Astrocyte (in vitro differentiated cells and primary cell): Measurements from ENCODE around the gene ERVMER34-1. TPM values are rescaled to one million over a fixed set of nuclear protein-coding genes. Genes with fewer than 3 reads are reported as not detected.

Source experiments
- DNase-seq: peaks from one replicate; pipeline ENCODE4 v3.0.0-alpha.2; 2010; ENCODE audit warnings: low read depth
- FAIRE-seq: peaks from 2 replicates; lab custom pipeline; 2011; peaks lifted over from hg19 to GRCh38; lab: Jason Lieb, UNC
- H2AFZ ChIP-seq: 2 replicates; pipeline ENCODE4 v1.6.0; 2012; ENCODE audit warnings: low read depth, low read length, inconsistent platforms
- H3K27ac ChIP-seq: 2 replicates; pipeline ENCODE4 v1.5.1; 2011; ENCODE audit warnings: low read depth, low read length, inconsistent platforms
- H3K27me3 ChIP-seq: 2 replicates; pipeline ENCODE4 v1.6.0; 2011; ENCODE audit warnings: low read length, inconsistent platforms; ENCODE audit not compliant: insufficient read depth
- H3K36me3 ChIP-seq: 2 replicates; pipeline ENCODE4 v1.5.1; 2011; ENCODE audit warnings: low read length, inconsistent platforms; ENCODE audit not compliant: insufficient read depth
- H3K4me1 ChIP-seq: 2 replicates; pipeline ENCODE4 v1.5.1; 2011; ENCODE audit warnings: low read length, inconsistent platforms; ENCODE audit not compliant: insufficient read depth
- H3K4me2 ChIP-seq: 2 replicates; pipeline ENCODE4 v1.6.0; 2012; ENCODE audit warnings: low read length, inconsistent platforms
- H3K4me3 ChIP-seq: 2 replicates; pipeline ENCODE4 v1.5.1; 2011; ENCODE audit warnings: low read depth, mild to moderate bottlenecking, low read length, inconsistent platforms; ENCODE audit not compliant: insufficient read depth
- H3K79me2 ChIP-seq: 2 replicates; pipeline ENCODE4 v1.6.0; 2012; ENCODE audit warnings: mild to moderate bottlenecking, low read length, inconsistent platforms; ENCODE audit not compliant: insufficient read depth
- H3K9ac ChIP-seq: 2 replicates; pipeline ENCODE4 v1.6.0; 2012; ENCODE audit warnings: mild to moderate bottlenecking, low read length, inconsistent platforms
- H3K9me3 ChIP-seq: 2 replicates; pipeline ENCODE4 v1.5.1; 2012; ENCODE audit warnings: low read depth, mild to moderate bottlenecking, low read length, inconsistent platforms; ENCODE audit not compliant: insufficient read depth
- H4K20me1 ChIP-seq: 2 replicates; pipeline ENCODE4 v1.6.0; 2012; ENCODE audit warnings: low read length, inconsistent platforms; ENCODE audit not compliant: insufficient read depth
- H3K27ac Mint-ChIP-seq: one replicate; pipeline ENCODE4 v1.8.0; 2021; ENCODE audit warnings: mild to moderate bottlenecking, mixed read lengths; ENCODE audit not compliant: unreplicated experiment
- H3K27me3 Mint-ChIP-seq: one replicate; pipeline ENCODE4 v1.8.0; 2021; ENCODE audit warnings: low read depth, mixed read lengths; ENCODE audit not compliant: unreplicated experiment
- H3K36me3 Mint-ChIP-seq: one replicate; pipeline ENCODE4 v1.8.0; 2021; ENCODE audit warnings: low read depth, mixed read lengths; ENCODE audit not compliant: unreplicated experiment
- H3K4me1 Mint-ChIP-seq: one replicate; pipeline ENCODE4 v1.8.0; 2021; ENCODE audit warnings: low read depth, mixed read lengths; ENCODE audit not compliant: unreplicated experiment
- H3K4me3 Mint-ChIP-seq: one replicate; pipeline ENCODE4 v1.8.0; 2021; ENCODE audit warnings: mild to moderate bottlenecking, moderate library complexity, mixed read lengths; ENCODE audit not compliant: unreplicated experiment
- H3K9me3 Mint-ChIP-seq: one replicate; pipeline ENCODE4 v1.8.0; 2021; ENCODE audit warnings: mild to moderate bottlenecking, mixed read lengths; ENCODE audit not compliant: unreplicated experiment
- EZH2 ChIP-seq: IDR thresholded peaks from 2 replicates; pipeline ENCODE4 v1.6.1; 2012; ENCODE audit warnings: mild to moderate bottlenecking, low read length, inconsistent platforms; ENCODE audit not compliant: insufficient read depth
- total RNA-seq: library from RNA; stranded (reverse); gene quantifications from 2 replicates; pipeline ENCODE4 v1.2.1, GENCODE V29; 2021
- TF ChIP-seq, protein P1 (sequence below): IDR thresholded peaks from 2 replicates; pipeline ENCODE4 v1.5.1; 2011; ENCODE audit warnings: low read depth, mild to moderate bottlenecking, inconsistent platforms, low read length, moderate library complexity; ENCODE audit not compliant: insufficient read depth

The ERVMER34-1 gene
- total RNA-seq, 1 donor from 2014 or later: 0.32 TPM

DNA sequence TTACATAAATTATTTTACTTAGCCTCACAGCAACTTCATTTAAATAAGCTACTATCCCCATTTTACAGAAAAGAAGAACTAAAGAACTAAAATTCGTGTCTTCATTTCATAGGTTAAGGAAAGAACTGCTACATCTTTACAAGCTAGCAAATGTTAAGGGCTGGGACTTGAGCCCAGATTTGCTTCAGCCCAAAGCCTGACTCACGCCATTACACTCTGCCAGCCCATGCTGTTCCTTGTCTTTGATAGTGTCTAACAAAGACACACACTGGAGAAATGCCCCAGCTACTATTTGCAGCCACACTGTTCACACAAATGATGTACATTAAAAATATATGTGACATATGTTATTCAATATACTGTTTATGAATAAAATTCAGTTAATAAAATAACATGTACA is 29.0 kb upstream of the ERVMER34-1 start:
- Histone ChIP-seq H4K20me1 (no peaks in the 10 kb centered on the region), H3K27ac (no peak overlapping the region), H3K4me1 (no peaks in the 10 kb centered on the region), H3K4me2 (no peak overlapping the region), H3K27me3 (no peaks in the 10 kb centered on the region), H3K9ac (no peak overlapping the region), H3K79me2 (no peaks in the 10 kb centered on the region), H2AFZ (no peak overlapping the region), H3K36me3 (no peaks in the 10 kb centered on the region), H3K4me3 (no peak overlapping the region), H3K9me3 (no peaks in the 10 kb centered on the region)
- Mint-ChIP-seq H3K36me3 (no peaks in the 10 kb centered on the region), H3K27ac (no peak overlapping the region), H3K27me3 (no peaks in the 10 kb centered on the region), H3K4me3 (no peak overlapping the region), H3K9me3 (no peaks in the 10 kb centered on the region), H3K4me1 (peaks cover 2% of the 10 kb centered on the region)
- TF ChIP-seq, protein P1, sequence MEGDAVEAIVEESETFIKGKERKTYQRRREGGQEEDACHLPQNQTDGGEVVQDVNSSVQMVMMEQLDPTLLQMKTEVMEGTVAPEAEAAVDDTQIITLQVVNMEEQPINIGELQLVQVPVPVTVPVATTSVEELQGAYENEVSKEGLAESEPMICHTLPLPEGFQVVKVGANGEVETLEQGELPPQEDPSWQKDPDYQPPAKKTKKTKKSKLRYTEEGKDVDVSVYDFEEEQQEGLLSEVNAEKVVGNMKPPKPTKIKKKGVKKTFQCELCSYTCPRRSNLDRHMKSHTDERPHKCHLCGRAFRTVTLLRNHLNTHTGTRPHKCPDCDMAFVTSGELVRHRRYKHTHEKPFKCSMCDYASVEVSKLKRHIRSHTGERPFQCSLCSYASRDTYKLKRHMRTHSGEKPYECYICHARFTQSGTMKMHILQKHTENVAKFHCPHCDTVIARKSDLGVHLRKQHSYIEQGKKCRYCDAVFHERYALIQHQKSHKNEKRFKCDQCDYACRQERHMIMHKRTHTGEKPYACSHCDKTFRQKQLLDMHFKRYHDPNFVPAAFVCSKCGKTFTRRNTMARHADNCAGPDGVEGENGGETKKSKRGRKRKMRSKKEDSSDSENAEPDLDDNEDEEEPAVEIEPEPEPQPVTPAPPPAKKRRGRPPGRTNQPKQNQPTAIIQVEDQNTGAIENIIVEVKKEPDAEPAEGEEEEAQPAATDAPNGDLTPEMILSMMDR: no peak
- TF ChIP-seq EZH2: no peak
- FAIRE-seq (no peak), DNase-seq (peak; percentile 54)

DNA sequence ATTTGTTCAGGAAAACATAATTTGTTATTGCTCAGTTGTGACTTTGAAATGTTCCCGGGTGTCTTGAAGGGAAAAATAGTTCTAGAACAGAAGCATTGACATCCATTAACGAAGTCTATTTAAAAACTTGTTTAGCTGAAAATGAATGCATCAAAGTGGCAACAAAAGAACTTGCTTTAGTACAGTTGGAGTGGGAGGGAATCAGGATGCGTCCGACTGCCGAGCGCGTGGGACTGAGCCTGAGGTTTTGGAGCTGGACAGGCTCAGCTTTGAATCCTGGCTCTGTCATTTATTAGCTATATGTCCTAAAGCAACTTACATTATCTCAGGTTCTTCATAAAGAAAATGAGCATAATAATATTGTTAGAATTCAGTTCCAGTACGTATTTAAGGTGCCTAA is 9.0 kb upstream of the ERVMER34-1 start:
- Mint-ChIP-seq H3K36me3 (no peaks in the 10 kb centered on the region), H3K27ac (no peak overlapping the region), H3K4me3 (no peak overlapping the region), H3K9me3 (no peaks in the 10 kb centered on the region), H3K27me3 (no peaks in the 10 kb centered on the region), H3K4me1 (no peaks in the 10 kb centered on the region)
- DNase-seq (no peak), FAIRE-seq (no peak)
- H2AFZ ChIP-seq: no peak overlapping the region
- no peak overlapping the region for H3K27ac ChIP-seq
- H3K9me3 ChIP-seq: no peaks in the 10 kb centered on the region
- H3K79me2 ChIP-seq: no peaks in the 10 kb centered on the region
- H3K4me2 ChIP-seq: no peak overlapping the region
- peaks cover 7% of the 10 kb centered on the region for H3K27me3 ChIP-seq
- no peaks in the 10 kb centered on the region for H3K36me3 ChIP-seq
- no peak overlapping the region for H3K4me3 ChIP-seq
- no peaks in the 10 kb centered on the region for H4K20me1 ChIP-seq
- no peaks in the 10 kb centered on the region for H3K4me1 ChIP-seq
- TF ChIP-seq EZH2: no peak
- TF ChIP-seq, protein P1: no peak
- H3K9ac ChIP-seq: no peak overlapping the region

GRCh38 chr4:52755426-52755825 is 4.2 kb upstream of the ERVMER34-1 start:
- Histone ChIP-seq H3K36me3 (no peaks in the 10 kb centered on the region), H4K20me1 (no peaks in the 10 kb centered on the region), H3K4me1 (peaks cover 6% of the 10 kb centered on the region), H2AFZ (no peak overlapping the region), H3K4me3 (no peak overlapping the region), H3K27me3 (peaks cover 15% of the 10 kb centered on the region), H3K9ac (no peak overlapping the region), H3K27ac (no peak overlapping the region), H3K9me3 (no peaks in the 10 kb centered on the region), H3K4me2 (no peak overlapping the region), H3K79me2 (no peaks in the 10 kb centered on the region)
- H3K27me3 Mint-ChIP-seq: peaks cover 23% of the 10 kb centered on the region
- no peaks in the 10 kb centered on the region for H3K9me3 Mint-ChIP-seq
- no peak for FAIRE-seq
- no peak for DNase-seq
- no peak for TF ChIP-seq EZH2
- TF ChIP-seq, protein P1: no peak
- no peak overlapping the region for H3K4me3 Mint-ChIP-seq
- no peak overlapping the region for H3K27ac Mint-ChIP-seq
- no peaks in the 10 kb centered on the region for H3K4me1 Mint-ChIP-seq
- H3K36me3 Mint-ChIP-seq: no peaks in the 10 kb centered on the region
